Neural cell (in vitro differentiated cells): ENCODE data around the gene VCX3B.

Experiments
- CTCF ChIP-seq: fragments of 450-650 bp; IDR thresholded peaks from 2 replicates; pipeline ENCODE4 v1.5.1; 2014; ENCODE audit warnings: antibody characterized with exemption, mild to moderate bottlenecking, moderate library complexity; ENCODE audit not compliant: poor library complexity, severe bottlenecking
- EZH2 ChIP-seq: fragments of 200-600, 300-800 bp; shearing (Covaris generic), sonication (generic); IDR thresholded peaks from 2 replicates; pipeline ENCODE4 v1.6.1; 2014; ENCODE audit warnings: antibody characterized with exemption, low read length, borderline replicate concordance, mild to moderate bottlenecking; ENCODE audit not compliant: insufficient read depth, poor library complexity, severe bottlenecking

GRCh38 chrX:8424912-8425311 lies 39.7 kb upstream of the VCX3B start:
- TF ChIP-seq CTCF (no peak), EZH2 (no peak)
